GM21381 (cell line): Measurements from ENCODE around the gene ADCYAP1.
"Not testable (repeated sequence)": the region's sequence is repeated elsewhere in the genome, so short reads cannot be mapped to it uniquely, and the experiment has no call there.

Source experiments
- ATAC-seq: cut with Tn5 transposase; IDR thresholded peaks from one replicate; pipeline ENCODE4 v1.9.1; 2021; ENCODE audit warnings: mild to moderate bottlenecking, moderate library complexity; ENCODE audit not compliant: unreplicated experiment

ADCYAP1 gene

DNA sequence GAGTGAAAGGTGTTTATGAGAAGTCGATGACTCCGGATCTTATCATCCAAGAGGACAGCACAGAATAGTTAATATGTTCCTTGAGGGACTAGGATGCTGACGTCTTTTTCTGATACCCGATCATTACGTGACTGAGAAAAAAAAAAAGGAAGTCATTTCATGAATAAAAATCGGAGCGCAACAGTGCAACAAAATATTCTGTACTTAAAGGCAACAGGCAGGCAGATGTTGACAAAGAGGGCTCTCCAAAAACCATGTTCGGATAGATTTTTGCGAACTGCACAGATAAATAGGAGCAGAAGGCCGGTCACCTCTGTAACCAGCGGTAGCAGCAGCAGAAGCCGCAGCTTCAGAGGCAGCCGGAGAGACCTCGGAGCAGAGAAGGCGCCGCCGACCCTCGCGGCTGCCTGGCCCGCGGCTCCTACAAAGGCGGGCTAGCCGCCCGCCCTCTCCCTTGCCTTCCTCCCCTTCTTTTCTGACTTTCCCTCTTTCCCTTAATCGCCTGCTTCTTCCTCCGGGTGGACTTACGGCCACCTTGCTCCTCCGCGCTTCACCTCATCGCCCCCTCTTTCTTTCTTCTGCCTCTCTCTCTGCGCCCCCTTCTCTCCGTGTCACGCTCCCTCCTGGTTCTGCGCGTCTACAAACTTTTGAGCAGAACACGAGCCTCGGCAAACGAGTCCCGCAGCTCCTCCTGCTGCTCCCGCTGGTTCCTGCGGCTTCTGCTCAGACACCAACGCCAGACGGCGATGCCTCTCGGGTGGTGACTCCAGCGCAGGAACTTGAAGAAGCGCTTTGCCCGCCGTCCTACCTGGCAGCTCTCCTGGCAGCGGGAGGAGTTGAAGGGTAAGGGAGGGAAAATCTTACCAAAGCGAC lies at the start of gene ADCYAP1:
TSS of gene ADCYAP1 (plus strand) at position 654 of the 873 bp plus-strand sequence. CDS start 516 bp downstream, outside the sequence.
- ATAC-seq, result no peak

DNA sequence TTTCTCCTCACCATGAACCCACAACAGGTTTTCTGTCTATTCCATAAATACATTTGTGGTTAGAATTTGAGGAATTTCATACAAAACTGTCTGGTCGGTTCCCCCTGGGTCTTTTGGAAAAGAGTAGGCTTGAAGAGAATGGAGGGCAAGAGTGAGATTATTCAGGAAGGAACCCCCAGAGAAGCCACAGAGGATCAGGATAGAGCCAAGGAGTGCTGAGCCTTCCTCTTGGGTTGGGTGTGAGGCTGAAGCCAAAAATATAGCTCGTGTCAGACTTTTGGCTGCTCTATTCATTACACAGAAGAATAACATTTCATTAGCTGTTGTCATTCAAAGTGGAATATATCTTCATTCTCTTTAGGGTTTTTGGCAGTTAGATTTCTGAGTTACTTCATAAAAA lies 46.7 kb upstream of the ADCYAP1 start:
- no peak for ATAC-seq

DNA sequence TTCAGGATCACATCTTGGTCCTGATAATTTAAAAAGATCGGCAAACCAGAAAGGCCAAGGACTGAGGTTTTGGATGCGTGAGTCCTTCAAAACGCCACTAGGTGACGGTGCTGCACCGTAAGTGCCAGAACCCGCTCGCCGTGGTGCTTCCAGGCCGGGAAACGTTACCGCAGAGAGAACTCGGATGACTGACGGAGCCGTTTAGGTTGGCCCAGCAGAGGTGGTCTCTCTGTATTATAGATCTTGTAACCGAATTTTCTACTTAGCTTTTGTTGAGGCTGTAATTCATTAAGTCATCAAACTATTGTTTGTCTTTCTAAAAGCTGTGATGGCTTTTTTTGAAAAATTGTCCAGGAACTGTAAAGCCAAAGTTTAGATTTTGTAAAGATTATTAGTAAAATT lies 39.8 kb upstream of the ADCYAP1 start:
- ATAC-seq, result peak; percentile 81

- ATAC-seq, result no peak
Observed at GRCh38 chr18:867257-867656, 37.4 kb upstream of the ADCYAP1 start.

GRCh38 chr18:873426-873825 lies 31.2 kb upstream of the ADCYAP1 start:
- not testable (repeated sequence) for ATAC-seq

DNA sequence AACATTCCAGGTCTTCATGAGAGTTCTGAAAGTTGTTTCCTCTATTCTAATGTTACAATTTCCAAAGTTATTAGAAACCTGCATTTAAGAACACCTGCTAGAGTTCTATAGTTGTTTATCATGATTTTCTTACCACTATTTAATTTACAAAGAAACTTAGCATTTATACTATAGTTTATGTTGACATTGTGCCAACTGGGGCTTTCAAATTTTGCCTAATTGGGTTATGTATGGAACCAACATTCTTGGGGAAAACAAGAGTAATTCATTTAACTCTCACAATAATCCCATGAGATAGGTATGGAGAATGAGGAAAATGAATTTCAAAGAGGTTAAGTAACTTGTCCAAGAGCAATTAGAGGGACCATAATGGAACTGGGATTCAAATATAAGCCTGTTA lies 28.8 kb upstream of the ADCYAP1 start:
- ATAC-seq, result no peak

DNA sequence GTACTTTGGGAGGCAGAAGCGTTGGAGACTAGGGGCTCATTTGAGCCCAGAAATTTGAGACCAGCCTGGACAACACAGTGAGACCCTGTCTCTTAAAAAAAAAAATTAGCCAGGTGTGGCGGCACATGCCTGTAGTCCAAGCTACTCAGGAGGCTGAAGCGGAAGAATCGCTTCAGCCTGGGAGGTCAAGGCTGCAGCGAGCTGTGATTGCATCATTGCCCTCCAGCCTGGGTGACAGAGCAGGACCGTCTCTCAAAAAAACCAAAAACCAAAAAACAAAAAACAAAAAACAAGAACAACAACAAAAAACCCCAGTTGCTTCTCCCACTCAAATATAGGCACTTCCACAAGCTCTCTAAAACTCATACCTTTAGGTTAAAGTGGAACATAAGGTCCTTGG lies 27.4 kb upstream of the ADCYAP1 start:
- no peak for ATAC-seq

- ATAC-seq, result no peak
Observed at GRCh38 chr18:886076-886475, 18.6 kb upstream of the ADCYAP1 start.

DNA sequence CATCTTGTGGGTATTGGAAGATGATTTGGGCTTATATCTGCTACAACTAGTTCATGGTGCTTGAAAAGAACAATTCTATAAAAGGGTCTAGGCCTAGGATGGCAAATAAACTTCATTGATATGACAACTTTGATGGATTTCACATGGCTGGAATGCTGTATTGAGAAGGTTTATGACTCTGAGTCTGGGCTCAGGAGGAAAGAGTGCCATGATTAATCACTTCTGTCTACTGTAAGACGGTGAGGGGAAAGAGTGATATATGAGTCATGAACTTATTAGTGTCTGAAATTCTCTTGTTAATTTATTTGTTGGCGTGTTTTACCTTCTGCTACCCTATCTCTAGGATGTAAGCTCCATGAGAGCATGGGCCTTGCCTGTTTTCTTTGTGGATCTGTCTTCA lies 17.0 kb upstream of the ADCYAP1 start:
- no peak for ATAC-seq

DNA sequence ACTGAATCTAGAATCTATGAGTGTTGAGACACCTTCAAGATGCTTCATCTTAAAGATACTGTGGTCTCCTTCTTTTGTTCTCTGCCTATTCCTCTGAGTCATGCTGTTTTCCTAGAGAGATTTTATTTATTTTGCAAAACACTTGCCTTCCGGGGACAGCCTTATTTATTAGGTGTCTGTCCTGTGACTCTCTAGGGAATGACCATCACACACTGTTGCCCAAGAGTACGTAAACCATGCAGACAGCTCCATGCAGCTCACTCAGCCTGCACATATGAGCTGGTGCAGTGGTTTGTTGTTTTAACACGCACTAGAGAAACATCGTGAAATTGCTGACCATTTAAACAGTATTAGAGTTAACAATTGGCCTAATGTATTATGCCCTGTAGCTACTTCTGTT lies 12.4 kb upstream of the ADCYAP1 start:
- no peak for ATAC-seq

DNA sequence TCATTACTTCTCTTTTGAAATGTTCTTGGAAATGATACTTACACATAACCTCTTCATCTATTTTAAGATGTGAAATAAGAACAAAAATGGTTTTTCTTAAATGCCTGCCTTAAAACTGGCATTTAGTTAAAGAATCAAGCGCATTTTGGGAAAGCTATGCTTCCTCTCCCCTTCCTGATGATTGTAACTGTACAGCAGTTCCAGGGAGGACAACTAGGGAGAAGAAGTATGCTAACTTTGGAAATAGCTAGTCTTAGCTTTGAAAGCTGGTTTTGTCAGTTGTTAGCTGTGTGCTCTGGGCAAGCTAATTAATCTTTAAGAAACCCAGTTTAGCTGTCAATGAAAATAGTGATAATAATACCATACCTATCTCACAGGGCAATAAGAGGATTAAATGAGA lies 8.4 kb upstream of the ADCYAP1 start:
- no peak for ATAC-seq

DNA sequence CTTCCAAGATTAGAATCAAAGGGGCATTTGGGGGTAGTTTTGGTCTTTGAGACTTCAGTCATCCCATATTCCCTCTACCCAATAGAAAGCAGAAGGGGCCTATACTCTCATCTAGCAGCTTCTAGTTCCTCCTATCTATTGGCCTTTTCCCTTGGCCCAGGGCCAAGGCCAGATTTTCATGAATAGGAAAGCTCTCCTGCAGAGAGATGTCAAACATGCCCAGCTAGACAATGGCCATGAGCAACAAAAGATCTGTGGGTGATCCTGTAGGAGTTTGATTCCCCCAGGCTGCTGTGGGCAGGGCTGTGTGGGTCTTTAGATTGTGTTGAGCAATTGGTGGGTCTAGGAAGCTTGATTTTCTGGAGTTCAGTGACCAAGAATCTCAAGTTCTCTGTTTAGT lies 2.9 kb upstream of the ADCYAP1 start:
- no peak for ATAC-seq

- ATAC-seq, result no peak
Observed at GRCh38 chr18:902229-902628, 2.4 kb upstream of the ADCYAP1 start.

- no peak for ATAC-seq
Observed at GRCh38 chr18:903701-904100, 970 bp upstream of the ADCYAP1 start.

GRCh38 chr18:905307-905947 lies 756 bp downstream of the ADCYAP1 start:
- ATAC-seq, result no peak

GRCh38 chr18:905948-906415 lies 1.3 kb downstream of the ADCYAP1 start:
- ATAC-seq, result no peak

DNA sequence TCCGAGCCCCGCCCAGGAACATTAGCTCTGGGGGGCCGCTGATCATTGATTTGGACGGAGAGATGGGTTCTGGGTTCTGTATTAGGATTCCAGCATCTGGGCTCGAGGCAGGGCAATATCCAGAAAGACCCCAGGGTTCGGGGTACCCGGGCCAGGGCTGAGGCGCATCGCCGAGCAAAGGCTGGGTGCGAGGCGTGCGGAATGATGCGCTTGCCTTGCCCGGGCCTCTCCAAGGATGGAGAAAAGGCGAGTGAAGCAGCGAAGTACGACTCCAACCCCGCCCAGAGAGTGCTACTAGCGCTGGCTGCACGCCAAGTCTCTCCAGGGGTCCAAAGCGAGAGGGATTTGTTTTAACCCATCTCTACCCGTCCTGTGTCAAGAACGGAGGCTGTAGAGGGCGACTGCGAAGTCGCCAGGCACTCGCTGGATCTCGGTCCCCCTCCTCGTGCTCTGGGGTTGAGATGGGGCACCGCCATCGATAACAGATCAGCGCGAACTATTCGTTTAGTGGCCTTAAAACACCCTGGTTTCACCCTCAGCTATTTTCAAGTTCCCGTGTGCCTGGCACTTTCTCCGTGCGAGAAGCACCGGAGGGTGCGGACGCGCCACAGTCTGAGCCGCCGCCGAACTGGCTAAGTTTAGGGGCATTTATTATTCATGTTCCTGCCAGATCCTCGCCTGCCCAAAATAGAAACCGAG lies 1.9 kb downstream of the ADCYAP1 start:
- ATAC-seq, result no peak

- ATAC-seq, result no peak
Observed at GRCh38 chr18:907115-907884, 2.6 kb downstream of the ADCYAP1 start.

GRCh38 chr18:907885-908757 lies 3.5 kb downstream of the ADCYAP1 start:
- no peak for ATAC-seq
